ENCODE results near the gene ICAM3. TPM values are rescaled to one million over a fixed set of nuclear protein-coding genes. Genes with fewer than 3 reads are reported as not detected.

ICAM3 gene
- total RNA-seq, 5 donors from 2014 or later (not counting 1 experiment from before 2014, with no cell fraction given), result 167 to 233 (median 183) TPM

GRCh38 chr19:10295305-10295846 lies 44.0 kb downstream of the ICAM3 start:
- Mint-ChIP-seq H3K27ac (peak overlapping the region; percentile 52 to 55), H3K9me3 (no peaks in the 10 kb centered on the region), H3K36me3 (no peaks in the 10 kb centered on the region), H3K4me3 (peak overlapping the region; percentile 76 to 88 (median 79)), H3K4me1 (peaks cover 34 to 45% (median 42%) of the 10 kb centered on the region in 3 donors), H3K27me3 (peaks cover 31 to 53% of the 10 kb centered on the region in 2 donors)
- H3K27ac ChIP-seq (ENCODE audit: low read length), result no peak overlapping the region
- H3K36me3 ChIP-seq (ENCODE audit: control insufficient read depth in 2 of 2, extremely low read depth in 1 of 2, insufficient read depth in 1 of 2, low read length in 1 of 2), result no peaks in the 10 kb centered on the region
- WGBS (ENCODE audit: insufficient coverage), result 2% methylated on average over 47 of the region's 48 CpGs
- no peaks in the 10 kb centered on the region for H3K9me3 ChIP-seq
- peak overlapping the region; percentile 48 to 61 for H3K4me3 ChIP-seq (ENCODE audit: control insufficient read depth in 1 of 2, extremely low read depth in 1 of 2, low read length in 1 of 2)
- POLR2A ChIA-PET, result no interaction called here
- peaks cover 11 to 62% of the 10 kb centered on the region in 2 experiments for H3K27me3 ChIP-seq (replicated peaks in 1 of 2; ENCODE audit: control insufficient read depth in 2 of 2, extremely low read depth in 1 of 2, insufficient read depth in 2 of 2, low read length in 1 of 2)
- CTCF ChIA-PET, result no interaction called here
- ATAC-seq (replicated peaks in 1 of 4) (peak; percentile 69 to 78 (median 70)), DNase-seq (peak in 34 of 35 experiments; percentile 46 to 83 (median 64))
- peaks cover 17 to 58% of the 10 kb centered on the region in 2 experiments for H3K4me1 ChIP-seq (ENCODE audit: control insufficient read depth in 1 of 2, extremely low read depth in 1 of 2, insufficient read depth in 2 of 2, low read length in 2 of 2)

DNA sequence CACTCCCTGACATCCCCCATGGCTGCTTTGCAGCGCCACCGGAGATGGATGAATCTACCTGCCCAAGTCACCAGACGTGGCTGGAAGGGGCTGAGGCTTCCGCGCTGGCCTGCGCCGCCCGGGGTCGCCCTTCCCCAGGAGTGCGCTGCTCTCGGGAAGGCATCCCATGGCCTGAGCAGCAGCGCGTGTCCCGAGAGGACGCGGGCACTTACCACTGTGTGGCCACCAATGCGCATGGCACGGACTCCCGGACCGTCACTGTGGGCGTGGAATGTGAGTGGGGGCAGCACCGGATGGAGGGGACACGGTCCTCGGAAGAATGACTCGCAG lies 45.1 kb downstream of the ICAM3 start:
- no peak overlapping the region for H3K4me3 ChIP-seq (ENCODE audit: control insufficient read depth in 1 of 2, extremely low read depth in 1 of 2, low read length in 1 of 2)
- H3K36me3 ChIP-seq (ENCODE audit: control insufficient read depth in 2 of 2, extremely low read depth in 1 of 2, insufficient read depth in 1 of 2, low read length in 1 of 2), result no peaks in the 10 kb centered on the region
- Mint-ChIP-seq H3K4me3 (peak overlapping the region in 1 of 3 donors; percentile 88), H3K27ac (no peak overlapping the region), H3K4me1 (peaks cover 41 to 51% (median 48%) of the 10 kb centered on the region in 3 donors), H3K27me3 (peaks cover 29 to 60% of the 10 kb centered on the region in 2 donors), H3K9me3 (no peaks in the 10 kb centered on the region), H3K36me3 (no peaks in the 10 kb centered on the region)
- no peaks in the 10 kb centered on the region for H3K9me3 ChIP-seq
- H3K27me3 ChIP-seq (replicated peaks in 1 of 2; ENCODE audit: control insufficient read depth in 2 of 2, extremely low read depth in 1 of 2, insufficient read depth in 2 of 2, low read length in 1 of 2), result peaks cover 13 to 72% of the 10 kb centered on the region in 2 experiments
- DNase-seq (no peak), ATAC-seq (replicated peaks in 1 of 4) (no peak)
- peaks cover 23 to 69% of the 10 kb centered on the region in 2 experiments for H3K4me1 ChIP-seq (ENCODE audit: control insufficient read depth in 1 of 2, extremely low read depth in 1 of 2, insufficient read depth in 2 of 2, low read length in 2 of 2)
- CTCF ChIA-PET, result no interaction called here
- no peak overlapping the region for H3K27ac ChIP-seq (ENCODE audit: low read length)
- POLR2A ChIA-PET, result no interaction called here
- WGBS (ENCODE audit: insufficient coverage), result 24% methylated on average over 18 of the region's 25 CpGs

GRCh38 chr19:10293637-10294367 lies 45.6 kb downstream of the ICAM3 start:
- Mint-ChIP-seq H3K4me3 (peak overlapping the region in 1 of 3 donors; percentile 88), H3K27ac (peak overlapping the region in 1 of 2 donors; percentile 61), H3K36me3 (no peaks in the 10 kb centered on the region), H3K9me3 (no peaks in the 10 kb centered on the region), H3K4me1 (peaks cover 46 to 56% (median 54%) of the 10 kb centered on the region in 3 donors), H3K27me3 (peaks cover 30 to 65% of the 10 kb centered on the region in 2 donors)
- POLR2A ChIA-PET, result no interaction called here
- 29% methylated on average over 42 of the region's 49 CpGs for WGBS (ENCODE audit: insufficient coverage)
- no peaks in the 10 kb centered on the region for H3K36me3 ChIP-seq (ENCODE audit: control insufficient read depth in 2 of 2, extremely low read depth in 1 of 2, insufficient read depth in 1 of 2, low read length in 1 of 2)
- peaks cover 27 to 74% of the 10 kb centered on the region in 2 experiments for H3K4me1 ChIP-seq (ENCODE audit: control insufficient read depth in 1 of 2, extremely low read depth in 1 of 2, insufficient read depth in 2 of 2, low read length in 2 of 2)
- ATAC-seq (replicated peaks in 1 of 4) (no peak), DNase-seq (no peak)
- no peaks in the 10 kb centered on the region for H3K9me3 ChIP-seq
- H3K27ac ChIP-seq (ENCODE audit: low read length), result no peak overlapping the region
- CTCF ChIA-PET, result interaction anchor here in 1 of 2 donors (0.5 kb wide), 1 partner anchor 61 kb away, joined by 5 read pairs; no protein-coding TSS in a partner anchor
- H3K4me3 ChIP-seq (ENCODE audit: control insufficient read depth in 1 of 2, extremely low read depth in 1 of 2, low read length in 1 of 2), result no peak overlapping the region
- H3K27me3 ChIP-seq (replicated peaks in 1 of 2; ENCODE audit: control insufficient read depth in 2 of 2, extremely low read depth in 1 of 2, insufficient read depth in 2 of 2, low read length in 1 of 2), result peaks cover 13 to 78% of the 10 kb centered on the region in 2 experiments

- Histone ChIP-seq H3K9me3 (no peaks in the 10 kb centered on the region), H3K4me3 (ENCODE audit: control insufficient read depth in 1 of 2, extremely low read depth in 1 of 2, low read length in 1 of 2) (peak overlapping the region; percentile 26 to 67), H3K27me3 (replicated peaks in 1 of 2; ENCODE audit: control insufficient read depth in 2 of 2, extremely low read depth in 1 of 2, insufficient read depth in 2 of 2, low read length in 1 of 2) (peaks cover 15 to 86% of the 10 kb centered on the region in 2 experiments), H3K27ac (ENCODE audit: low read length) (no peak overlapping the region), H3K36me3 (ENCODE audit: control insufficient read depth in 2 of 2, extremely low read depth in 1 of 2, insufficient read depth in 1 of 2, low read length in 1 of 2) (no peaks in the 10 kb centered on the region), H3K4me1 (ENCODE audit: control insufficient read depth in 1 of 2, extremely low read depth in 1 of 2, insufficient read depth in 2 of 2, low read length in 2 of 2) (peaks cover 28 to 82% of the 10 kb centered on the region in 2 experiments)
- peak in 2 of 35 experiments; percentile 15 to 34 for DNase-seq
- Mint-ChIP-seq H3K36me3 (no peaks in the 10 kb centered on the region), H3K4me1 (peaks cover 50 to 62% (median 59%) of the 10 kb centered on the region in 3 donors), H3K27ac (peak overlapping the region in 1 of 2 donors; percentile 61), H3K9me3 (no peaks in the 10 kb centered on the region), H3K4me3 (peak overlapping the region; percentile 67 to 88 (median 70)), H3K27me3 (peaks cover 33 to 71% of the 10 kb centered on the region in 2 donors)
- WGBS (ENCODE audit: insufficient coverage), result 27% methylated on average over 55 of the region's 56 CpGs
- ChIA-PET CTCF (interaction anchor here in 1 of 2 donors (1.2 to 1.4 kb wide), 2 partner anchors 13 to 34 kb away, joined by 3 to 4 read pairs; no protein-coding TSS in a partner anchor), POLR2A (no interaction called here)
- ATAC-seq (replicated peaks in 1 of 4), result no peak
These were observed 46.4 kb downstream of the ICAM3 start for GRCh38 chr19:10292789-10293636.

- Histone ChIP-seq H3K36me3 (ENCODE audit: control insufficient read depth in 2 of 2, extremely low read depth in 1 of 2, insufficient read depth in 1 of 2, low read length in 1 of 2) (no peaks in the 10 kb centered on the region), H3K4me3 (ENCODE audit: control insufficient read depth in 1 of 2, extremely low read depth in 1 of 2, low read length in 1 of 2) (peak overlapping the region; percentile 39 to 67), H3K9me3 (no peaks in the 10 kb centered on the region), H3K27ac (ENCODE audit: low read length) (no peak overlapping the region), H3K27me3 (replicated peaks in 1 of 2; ENCODE audit: control insufficient read depth in 2 of 2, extremely low read depth in 1 of 2, insufficient read depth in 2 of 2, low read length in 1 of 2) (peaks cover 15 to 93% of the 10 kb centered on the region in 2 experiments), H3K4me1 (ENCODE audit: control insufficient read depth in 1 of 2, extremely low read depth in 1 of 2, insufficient read depth in 2 of 2, low read length in 2 of 2) (peaks cover 33 to 89% of the 10 kb centered on the region in 2 experiments)
- ATAC-seq (replicated peaks in 1 of 4) (peak; percentile 20 to 52 (median 26)), DNase-seq (peak in 29 of 35 experiments; percentile 31 to 74 (median 51))
- peak overlapping the region; percentile 70 to 88 (median 73) for H3K4me3 Mint-ChIP-seq
- 2% methylated on average over 36 of the region's 45 CpGs for WGBS (ENCODE audit: insufficient coverage)
- no peaks in the 10 kb centered on the region for H3K9me3 Mint-ChIP-seq
- peak overlapping the region in 1 of 2 donors; percentile 16 for H3K27ac Mint-ChIP-seq
- peaks cover 57 to 69% (median 66%) of the 10 kb centered on the region in 3 donors for H3K4me1 Mint-ChIP-seq
- peaks cover 33 to 78% of the 10 kb centered on the region in 2 donors for H3K27me3 Mint-ChIP-seq
- no peaks in the 10 kb centered on the region for H3K36me3 Mint-ChIP-seq
- CTCF ChIA-PET, result interaction anchor here in 1 of 2 donors (1.2 to 1.7 kb wide), 3 partner anchors 12 to 33 kb away, joined by 3 to 6 read pairs (median 4); partner anchors contain the start of gene ICAM1
- POLR2A ChIA-PET, result interaction anchor here in 1 of 2 donors (0.6 kb wide), 1 partner anchor 164 kb away, joined by 11 read pairs; no protein-coding TSS in a partner anchor
These were observed 47.1 kb downstream of the ICAM3 start for GRCh38 chr19:10292206-10292788.

Measured in T-cell (primary cell).